Parathyroid adenoma (tissue), 2 donors: ENCODE results near the gene UNC5A.

ENCODE experiments used
- H2AFZ ChIP-seq: fragments of 300-600 bp; sonication (generic); one replicate; pipeline ENCODE4 v1.7.0; 2017; ENCODE audit warnings: antibody characterized with exemption, mild to moderate bottlenecking
- H3K27ac ChIP-seq: fragments of 300-600 bp; sonication (generic); one replicate; pipeline ENCODE4 v1.7.0; 2017
- H3K27me3 ChIP-seq: fragments of 300-600 bp; sonication (generic); one replicate; pipeline ENCODE4 v1.7.0; 2017; ENCODE audit warnings: low read length; ENCODE audit not compliant: control insufficient read depth, insufficient read depth
- H3K36me3 ChIP-seq: fragments of 300-600 bp; sonication (generic); one replicate; pipeline ENCODE4 v1.7.0; 2017; ENCODE audit warnings: low read length; ENCODE audit not compliant: control insufficient read depth, insufficient read depth
- H3K4me1 ChIP-seq: fragments of 300-600 bp; sonication (generic); one replicate; pipeline ENCODE4 v1.7.0; 2017; ENCODE audit warnings: control low read depth
- H3K4me2 ChIP-seq: fragments of 300-600 bp; sonication (generic); one replicate; pipeline ENCODE4 v1.7.0; 2017; ENCODE audit warnings: low read length
- H3K4me3 ChIP-seq: fragments of 300-600 bp; sonication (generic); one replicate; pipeline ENCODE4 v1.7.0; 2017; ENCODE audit warnings: low read depth, low read length
- H3K79me2 ChIP-seq: fragments of 300-600 bp; sonication (generic); one replicate; pipeline ENCODE4 v1.7.0; 2017; ENCODE audit warnings: control low read depth
- H3K9ac ChIP-seq: fragments of 300-600 bp; sonication (generic); one replicate; pipeline ENCODE4 v1.7.0; 2017; ENCODE audit warnings: mild to moderate bottlenecking
- H3K9me3 ChIP-seq: fragments of 300-600 bp; sonication (generic); one replicate; pipeline ENCODE4 v1.7.0; 2017; ENCODE audit warnings: low read length; ENCODE audit not compliant: control insufficient read depth
- CTCF ChIP-seq: fragments of 300-600 bp; sonication (generic); IDR thresholded peaks from one replicate; pipeline ENCODE4 v1.7.0; 2017; ENCODE audit warnings: antibody characterized with exemption, mild to moderate bottlenecking
- donor health status: primary hyperparathyroidism.

Gene UNC5A

GRCh38 chr5:176850371-176851245 lies 40.2 kb downstream of the UNC5A start:
- Histone ChIP-seq H3K9me3 (no peaks in the 10 kb centered on the region), H3K27me3 (peaks cover 9% of the 10 kb centered on the region), H3K4me2 (no peak overlapping the region), H3K4me1 (peaks cover 32% of the 10 kb centered on the region), H2AFZ (no peak overlapping the region), H3K9ac (no peak overlapping the region), H3K79me2 (peaks cover 2% of the 10 kb centered on the region), H3K27ac (no peak overlapping the region), H3K36me3 (no peaks in the 10 kb centered on the region), H3K4me3 (no peak overlapping the region)
- no peak for TF ChIP-seq CTCF

GRCh38 chr5:176851380-176851779 lies 41.0 kb downstream of the UNC5A start:
- no peak overlapping the region for H3K4me3 ChIP-seq
- H3K9me3 ChIP-seq = no peaks in the 10 kb centered on the region
- peaks cover 9% of the 10 kb centered on the region for H3K27me3 ChIP-seq
- H3K4me2 ChIP-seq = no peak overlapping the region
- H3K27ac ChIP-seq = no peak overlapping the region
- peaks cover 2% of the 10 kb centered on the region for H3K79me2 ChIP-seq
- H3K36me3 ChIP-seq = no peaks in the 10 kb centered on the region
- H3K4me1 ChIP-seq = peaks cover 25% of the 10 kb centered on the region
- no peak overlapping the region for H3K9ac ChIP-seq
- no peak overlapping the region for H2AFZ ChIP-seq
- TF ChIP-seq CTCF = no peak

GRCh38 chr5:176851871-176852658 lies 41.7 kb downstream of the UNC5A start:
- TF ChIP-seq CTCF = no peak
- no peak overlapping the region for H3K4me2 ChIP-seq
- no peak overlapping the region for H2AFZ ChIP-seq
- peaks cover 19% of the 10 kb centered on the region for H3K4me1 ChIP-seq
- no peaks in the 10 kb centered on the region for H3K36me3 ChIP-seq
- H3K27ac ChIP-seq = no peak overlapping the region
- H3K9ac ChIP-seq = no peak overlapping the region
- no peaks in the 10 kb centered on the region for H3K9me3 ChIP-seq
- no peak overlapping the region for H3K4me3 ChIP-seq
- peaks cover 2% of the 10 kb centered on the region for H3K79me2 ChIP-seq
- H3K27me3 ChIP-seq = peaks cover 3% of the 10 kb centered on the region

- Histone ChIP-seq H3K36me3 (no peaks in the 10 kb centered on the region), H3K27me3 (peaks cover 3% of the 10 kb centered on the region)
Observed at GRCh38 chr5:176853151-176853778, 42.9 kb downstream of the UNC5A start.

More at GRCh38 chr5:176853151-176853778, 42.9 kb downstream of the UNC5A start:
- peaks cover 2% of the 10 kb centered on the region for H3K79me2 ChIP-seq
- no peak overlapping the region for H3K4me2 ChIP-seq
- H2AFZ ChIP-seq = no peak overlapping the region
- peaks cover 14% of the 10 kb centered on the region for H3K4me1 ChIP-seq
- no peak overlapping the region for H3K9ac ChIP-seq
- no peak overlapping the region for H3K27ac ChIP-seq
- H3K9me3 ChIP-seq = no peaks in the 10 kb centered on the region
- TF ChIP-seq CTCF = no peak
- no peak overlapping the region for H3K4me3 ChIP-seq
